Posterior cingulate gyrus (tissue), 11 donors: ENCODE measurements around the gene ART5.
A peak's percentile ranks its signal among the peaks of the same experiment; 100 is the strongest.
"Not testable (repeated sequence)": the region's sequence is repeated elsewhere in the genome, so short reads cannot be mapped to it uniquely, and the experiment has no call there.

Experiments used
- DNase-seq, 10 donors: peaks; one replicate each; pipeline versions ENCODE4 v3.0.0 to v3.0.0-alpha.2; 2020 to 2021; ENCODE audit warnings: mixed read lengths in 3 of 10
- intact Hi-C: fragments of 100-400 bp; cut with DNase I; formaldehyde crosslinking; loops from one replicate; pipeline ENCODE4 v1.15.1; 2023

The ART5 gene

GRCh38 chr11:3659595-3660515, 18.1 kb upstream of the ART5 start:
- intact Hi-C loops: no loop called here
- no peak for DNase-seq

- intact Hi-C loops: no loop called here
Observed at GRCh38 chr11:3658252-3658651, 16.5 kb upstream of the ART5 start.

GRCh38 chr11:3657331-3657730, 15.5 kb upstream of the ART5 start:
- intact Hi-C loops, DNase-seq: not testable (repeated sequence)

More at GRCh38 chr11:3658252-3658651, 16.5 kb upstream of the ART5 start:
- peak in 1 of 10 donors; percentile 61 for DNase-seq

GRCh38 chr11:3655547-3655946, 13.8 kb upstream of the ART5 start:
- intact Hi-C loops: no loop called here
- no peak for DNase-seq

GRCh38 chr11:3652514-3652913, 10.7 kb upstream of the ART5 start:
- DNase-seq, intact Hi-C loops: not testable (repeated sequence)

- intact Hi-C loops: not testable (repeated sequence)
- DNase-seq: peak in 2 of 10 donors; percentile 15 to 24
Observed at GRCh38 chr11:3649374-3649773, 7.6 kb upstream of the ART5 start.

- DNase-seq: peak in 2 of 10 donors; percentile 1 to 27
- intact Hi-C loops: not testable (repeated sequence)
Observed at GRCh38 chr11:3648843-3649242, 7.1 kb upstream of the ART5 start.

GRCh38 chr11:3645552-3645951, 3.8 kb upstream of the ART5 start:
- DNase-seq: peak in 2 of 10 donors; percentile 36 to 47

GRCh38 chr11:3644817-3645235, 3.0 kb upstream of the ART5 start, which contains the start of gene ART1:
TSS of gene ART1 (plus strand) at chr11:3645128. CDS start at chr11:3659214, 14,086 bp downstream.
- DNase-seq: peak in 2 of 10 donors; percentile 7 to 11
- intact Hi-C loops: no loop called here

More at GRCh38 chr11:3645552-3645951, 3.8 kb upstream of the ART5 start:
- intact Hi-C loops: no loop called here

- DNase-seq: peak in 2 of 10 donors; percentile 45 to 53
- intact Hi-C loops: not testable (repeated sequence)
Observed at GRCh38 chr11:3643102-3643546, 1.3 kb upstream of the ART5 start.

- intact Hi-C loops: no loop called here
- DNase-seq: peak in 4 of 10 donors; percentile 25 to 82 (median 52)
Observed at GRCh38 chr11:3642071-3642951, 519 bp upstream of the ART5 start.

- intact Hi-C loops: no loop called here
- DNase-seq: peak in 2 of 10 donors; percentile 41 to 60
Observed at GRCh38 chr11:3641191-3641590, 601 bp downstream of the ART5 start.

- intact Hi-C loops: no loop called here
- peak in 1 of 10 donors; percentile 55 for DNase-seq
Observed at GRCh38 chr11:3639841-3640240, 2.0 kb downstream of the ART5 start.

GRCh38 chr11:3638513-3638912, 3.3 kb downstream of the ART5 start:
- DNase-seq: peak in 1 of 10 donors; percentile 58
- intact Hi-C loops: no loop called here

GRCh38 chr11:3637201-3637600, 4.6 kb downstream of the ART5 start:
- intact Hi-C loops: no loop called here
- peak in 2 of 10 donors; percentile 39 to 41 for DNase-seq

GRCh38 chr11:3635641-3636375, 6.0 kb downstream of the ART5 start:
- intact Hi-C loops: no loop called here
- peak in 2 of 10 donors; percentile 35 to 51 for DNase-seq

GRCh38 chr11:3632070-3632660, 9.6 kb downstream of the ART5 start:
- peak in 2 of 10 donors; percentile 24 to 47 for DNase-seq
- intact Hi-C loops: no loop called here

- intact Hi-C loops: no loop called here
- no peak for DNase-seq
Observed at GRCh38 chr11:3631331-3631730, 10.5 kb downstream of the ART5 start.

- intact Hi-C loops: no loop called here
- DNase-seq: peak in 3 of 10 donors; percentile 4 to 32 (median 8)
Observed at GRCh38 chr11:3627291-3627690, 14.5 kb downstream of the ART5 start.
